Measurements from ENCODE around the gene GIMAP5. TPM values are rescaled to one million over a fixed set of nuclear protein-coding genes. Genes with fewer than 3 reads are reported as not detected.

Gene GIMAP5
- total and polyA plus RNA-seq, 10 of the 15 experiments (the other 5 are each of a cell fraction or from before 2014, with no cell fraction given), result 3.7 to 9.1 (median 6.7) TPM

DNA sequence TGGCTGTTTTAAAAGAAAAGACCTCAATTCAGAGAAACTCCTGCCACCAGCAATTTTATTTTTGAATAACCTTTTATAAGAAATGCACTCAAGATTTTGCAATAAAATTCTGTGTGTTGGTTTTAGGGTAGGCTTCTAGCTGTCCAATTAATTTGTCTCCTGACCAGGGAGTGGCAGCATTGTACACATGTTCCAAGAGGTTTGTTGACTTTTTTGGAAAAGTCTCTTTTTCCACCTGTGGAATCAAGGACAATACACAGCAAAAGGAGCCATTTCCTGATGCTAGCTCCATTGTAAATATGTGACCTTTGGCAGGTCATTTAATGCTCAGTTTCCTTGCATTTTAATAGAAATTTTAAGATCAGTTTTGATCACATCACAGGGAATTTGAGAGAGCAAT lies 1.8 kb downstream of the GIMAP5 start (continued):
- TF ChIP-seq, protein P1, sequence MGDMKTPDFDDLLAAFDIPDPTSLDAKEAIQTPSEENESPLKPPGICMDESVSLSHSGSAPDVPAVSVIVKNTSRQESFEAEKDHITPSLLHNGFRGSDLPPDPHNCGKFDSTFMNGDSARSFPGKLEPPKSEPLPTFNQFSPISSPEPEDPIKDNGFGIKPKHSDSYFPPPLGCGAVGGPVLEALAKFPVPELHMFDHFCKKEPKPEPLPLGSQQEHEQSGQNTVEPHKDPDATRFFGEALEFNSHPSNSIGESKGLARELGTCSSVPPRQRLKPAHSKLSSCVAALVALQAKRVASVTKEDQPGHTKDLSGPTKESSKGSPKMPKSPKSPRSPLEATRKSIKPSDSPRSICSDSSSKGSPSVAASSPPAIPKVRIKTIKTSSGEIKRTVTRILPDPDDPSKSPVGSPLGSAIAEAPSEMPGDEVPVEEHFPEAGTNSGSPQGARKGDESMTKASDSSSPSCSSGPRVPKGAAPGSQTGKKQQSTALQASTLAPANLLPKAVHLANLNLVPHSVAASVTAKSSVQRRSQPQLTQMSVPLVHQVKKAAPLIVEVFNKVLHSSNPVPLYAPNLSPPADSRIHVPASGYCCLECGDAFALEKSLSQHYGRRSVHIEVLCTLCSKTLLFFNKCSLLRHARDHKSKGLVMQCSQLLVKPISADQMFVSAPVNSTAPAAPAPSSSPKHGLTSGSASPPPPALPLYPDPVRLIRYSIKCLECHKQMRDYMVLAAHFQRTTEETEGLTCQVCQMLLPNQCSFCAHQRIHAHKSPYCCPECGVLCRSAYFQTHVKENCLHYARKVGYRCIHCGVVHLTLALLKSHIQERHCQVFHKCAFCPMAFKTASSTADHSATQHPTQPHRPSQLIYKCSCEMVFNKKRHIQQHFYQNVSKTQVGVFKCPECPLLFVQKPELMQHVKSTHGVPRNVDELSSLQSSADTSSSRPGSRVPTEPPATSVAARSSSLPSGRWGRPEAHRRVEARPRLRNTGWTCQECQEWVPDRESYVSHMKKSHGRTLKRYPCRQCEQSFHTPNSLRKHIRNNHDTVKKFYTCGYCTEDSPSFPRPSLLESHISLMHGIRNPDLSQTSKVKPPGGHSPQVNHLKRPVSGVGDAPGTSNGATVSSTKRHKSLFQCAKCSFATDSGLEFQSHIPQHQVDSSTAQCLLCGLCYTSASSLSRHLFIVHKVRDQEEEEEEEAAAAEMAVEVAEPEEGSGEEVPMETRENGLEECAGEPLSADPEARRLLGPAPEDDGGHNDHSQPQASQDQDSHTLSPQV (IDR thresholded peaks at IDR 0.05), result no peak

DNA sequence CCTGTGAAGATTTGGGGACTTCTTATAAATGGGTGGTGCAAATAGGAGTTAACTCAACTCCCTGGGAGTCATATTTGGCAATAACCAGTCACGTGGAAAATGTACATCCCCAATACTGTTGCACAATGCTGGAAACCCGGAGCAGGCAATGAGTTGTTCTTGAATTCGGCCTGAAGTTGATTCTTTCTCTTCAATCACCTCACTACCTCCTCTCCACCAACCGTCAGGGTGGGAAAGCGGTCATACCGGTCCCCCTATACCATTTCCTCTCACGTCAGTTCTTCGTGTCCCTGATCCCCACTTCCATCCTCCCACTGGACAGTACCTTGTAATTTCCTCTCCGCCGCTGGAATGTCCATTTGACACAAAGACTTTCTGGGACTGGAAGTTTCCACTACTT lies 2.8 kb downstream of the GIMAP5 start:
- SMC1A ChIA-PET (ENCODE audit: uncharacterized antibody, unreplicated experiment), result interaction anchor here (1.0 kb wide), 1 partner anchor 79 kb away, joined by 3 read pairs; no protein-coding TSS in a partner anchor
- no TSS peak for BruUV-seq (replicated peaks)
- H4K20me1 ChIP-seq (ENCODE audit: control insufficient read depth, insufficient read depth), result no peaks in the 10 kb centered on the region
- POLR2A ChIA-PET, result interaction anchor here (0.5 kb wide), 1 partner anchor 359 kb away, joined by 3 read pairs; no protein-coding TSS in a partner anchor
- WGBS (ENCODE audit: insufficient coverage, insufficient replicate concordance, low lambda C conversion rate, missing lambda C conversion rate), result 83% methylated on average over 10 of the region's 10 CpGs
- ATAC-seq (no peak), DNase-seq (ENCODE audit: low read depth, low spot score) (no peak), FAIRE-seq (no peak)
- peak overlapping the region; percentile 87 for H3K4me3 ChIP-seq
- H3K27ac ChIP-seq (ENCODE audit: control insufficient read depth, insufficient read depth), result peak overlapping the region; percentile 30
- peaks cover 37% of the 10 kb centered on the region for H3K79me2 ChIP-seq (ENCODE audit: control insufficient read depth, insufficient read depth, low read length)
- H3K36me3 ChIP-seq (ENCODE audit: control insufficient read depth in 2 of 2, insufficient read depth in 2 of 2, low read length in 1 of 2), result peaks cover 0 to 10% of the 10 kb centered on the region in 2 experiments; a peak in 2 of 4 replicates
- CTCF ChIA-PET, result no interaction called here
- peaks cover 9% of the 10 kb centered on the region for H3K4me1 ChIP-seq (ENCODE audit: control insufficient read depth, insufficient read depth, low read length)
- intact Hi-C loops (cut with micrococcal nuclease; ENCODE audit: unreplicated experiment), result no loop called here
- no peaks in the 10 kb centered on the region for H3K27me3 ChIP-seq (replicated peaks in 1 of 2; ENCODE audit: control insufficient read depth in 2 of 2, insufficient read depth in 2 of 2, low read length in 1 of 2)
- in situ Hi-C loops (cut with MboI), result no loop called here
- no peaks in the 10 kb centered on the region; the same call in 2 of the 3 replicates for H3K9me3 ChIP-seq (replicated peaks; ENCODE audit: control insufficient read depth, insufficient read depth, low read length)
- TF ChIP-seq TBL1XR1 (IDR thresholded peaks at IDR 0.05; ENCODE audit: low read depth, low read length) (no peak), YY1 (IDR thresholded peaks at IDR 0.05; ENCODE audit: low read depth, low read length) (no peak)
- TF ChIP-seq, protein P2, sequence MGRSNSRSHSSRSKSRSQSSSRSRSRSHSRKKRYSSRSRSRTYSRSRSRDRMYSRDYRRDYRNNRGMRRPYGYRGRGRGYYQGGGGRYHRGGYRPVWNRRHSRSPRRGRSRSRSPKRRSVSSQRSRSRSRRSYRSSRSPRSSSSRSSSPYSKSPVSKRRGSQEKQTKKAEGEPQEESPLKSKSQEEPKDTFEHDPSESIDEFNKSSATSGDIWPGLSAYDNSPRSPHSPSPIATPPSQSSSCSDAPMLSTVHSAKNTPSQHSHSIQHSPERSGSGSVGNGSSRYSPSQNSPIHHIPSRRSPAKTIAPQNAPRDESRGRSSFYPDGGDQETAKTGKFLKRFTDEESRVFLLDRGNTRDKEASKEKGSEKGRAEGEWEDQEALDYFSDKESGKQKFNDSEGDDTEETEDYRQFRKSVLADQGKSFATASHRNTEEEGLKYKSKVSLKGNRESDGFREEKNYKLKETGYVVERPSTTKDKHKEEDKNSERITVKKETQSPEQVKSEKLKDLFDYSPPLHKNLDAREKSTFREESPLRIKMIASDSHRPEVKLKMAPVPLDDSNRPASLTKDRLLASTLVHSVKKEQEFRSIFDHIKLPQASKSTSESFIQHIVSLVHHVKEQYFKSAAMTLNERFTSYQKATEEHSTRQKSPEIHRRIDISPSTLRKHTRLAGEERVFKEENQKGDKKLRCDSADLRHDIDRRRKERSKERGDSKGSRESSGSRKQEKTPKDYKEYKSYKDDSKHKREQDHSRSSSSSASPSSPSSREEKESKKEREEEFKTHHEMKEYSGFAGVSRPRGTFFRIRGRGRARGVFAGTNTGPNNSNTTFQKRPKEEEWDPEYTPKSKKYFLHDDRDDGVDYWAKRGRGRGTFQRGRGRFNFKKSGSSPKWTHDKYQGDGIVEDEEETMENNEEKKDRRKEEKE (IDR thresholded peaks at IDR 0.05), result no peak
- RAD21 ChIA-PET (ENCODE audit: unreplicated experiment), result no interaction called here
- H3K4me2 ChIP-seq (ENCODE audit: control insufficient read depth, insufficient read depth), result peak overlapping the region; percentile 51
- no peak overlapping the region for H2AFZ ChIP-seq (ENCODE audit: control insufficient read depth, low read depth, low read length)
- H3K9ac ChIP-seq (ENCODE audit: control insufficient read depth, insufficient read depth, low read length), result no peak overlapping the region
